Fibroblast of gingiva (primary cell): ENCODE data around the gene ZC3H12C.
"Not testable (repeated sequence)": the region's sequence is repeated elsewhere in the genome, so short reads cannot be mapped to it uniquely, and the experiment has no call there.

Source experiments
- DNase-seq: peaks from one replicate; pipeline ENCODE4 v3.0.0-alpha.2; 2011; ENCODE audit warnings: low read depth

ZC3H12C gene

DNA sequence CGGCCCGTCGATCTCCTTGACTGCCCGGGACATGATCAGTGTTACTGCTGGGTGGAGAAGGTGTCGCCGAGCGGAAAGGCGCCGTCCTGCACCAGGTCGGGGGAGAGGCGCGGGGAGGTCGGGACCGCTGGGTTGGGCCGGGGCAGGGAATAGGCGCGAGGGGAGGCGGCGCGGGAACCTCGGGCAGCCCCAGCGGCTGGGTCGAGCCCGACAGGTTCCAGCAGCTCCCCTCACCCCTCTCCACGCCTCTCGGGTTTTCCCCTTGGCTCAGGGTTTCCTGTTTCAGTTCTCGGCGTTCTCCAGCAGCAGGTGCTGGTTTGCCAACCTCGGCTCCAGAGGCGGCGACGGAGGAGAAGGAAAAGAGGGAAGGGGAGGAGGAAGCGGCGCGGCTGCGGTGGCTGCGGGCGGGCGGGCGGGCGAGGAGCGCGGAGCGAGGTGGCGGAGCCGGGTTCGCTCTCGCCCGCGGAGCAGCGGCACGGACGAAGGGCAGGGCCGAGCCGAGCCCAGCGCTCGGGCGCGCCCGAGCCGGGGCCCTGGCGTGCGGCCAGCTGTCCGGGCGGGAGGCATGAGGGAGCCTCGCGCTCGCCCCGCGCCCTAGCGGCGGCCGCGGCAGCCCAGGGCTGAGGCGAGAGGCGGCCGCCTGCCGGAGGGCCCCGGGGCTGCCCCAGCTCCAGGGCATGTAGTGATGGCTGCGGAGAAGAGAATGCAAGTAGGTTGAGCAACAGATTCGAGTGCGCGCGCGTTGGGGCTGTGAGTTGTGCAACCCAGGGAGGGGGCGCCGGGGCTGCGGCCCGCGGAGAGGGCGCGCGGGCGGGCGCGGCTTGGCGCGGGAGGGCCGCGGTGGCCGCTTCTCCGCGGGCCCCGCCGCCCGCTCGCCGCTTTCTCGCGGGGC is at the start of gene ZC3H12C:
Gene ZC3H12C (plus strand): TSS at position 878 of the 892 bp plus-strand sequence. CDS start 20 bp downstream, outside the sequence.
- DNase-seq: peak; percentile 89

DNA sequence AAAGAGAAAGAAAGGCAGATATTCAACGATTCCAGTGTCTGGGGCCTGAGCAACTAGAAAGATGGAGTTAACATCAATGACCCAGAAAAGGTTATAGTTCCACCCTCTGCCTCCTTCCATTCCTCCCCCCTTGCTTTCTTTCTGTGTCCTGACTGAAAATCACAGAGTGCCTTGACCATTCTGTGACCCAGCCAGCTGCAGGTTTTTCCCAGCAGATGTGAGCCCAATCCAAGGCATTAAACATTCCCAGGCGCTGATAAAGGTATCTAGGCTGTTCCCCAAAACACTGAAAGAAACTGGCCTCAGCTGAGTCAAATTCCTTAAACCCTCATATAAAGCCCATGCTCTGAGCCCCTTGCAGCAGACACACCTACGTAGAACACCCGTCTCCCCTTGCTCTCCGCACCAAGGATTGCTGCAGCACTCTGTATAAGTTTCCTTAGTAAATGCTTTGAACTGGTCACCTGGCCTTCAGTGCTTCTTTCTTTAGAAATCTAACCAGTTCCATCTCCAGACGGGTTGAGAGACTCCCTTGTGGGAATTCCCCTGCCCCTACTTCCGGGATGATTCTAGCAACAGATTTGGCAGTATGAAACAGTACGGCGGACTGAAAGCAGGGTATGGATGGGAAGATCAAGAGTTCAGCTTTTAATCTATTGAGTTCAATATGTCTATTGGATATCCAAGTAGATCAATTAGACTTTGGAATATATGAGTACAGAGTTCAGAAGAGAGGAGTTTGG is 48.8 kb upstream of the ZC3H12C start:
- DNase-seq: no peak

DNA sequence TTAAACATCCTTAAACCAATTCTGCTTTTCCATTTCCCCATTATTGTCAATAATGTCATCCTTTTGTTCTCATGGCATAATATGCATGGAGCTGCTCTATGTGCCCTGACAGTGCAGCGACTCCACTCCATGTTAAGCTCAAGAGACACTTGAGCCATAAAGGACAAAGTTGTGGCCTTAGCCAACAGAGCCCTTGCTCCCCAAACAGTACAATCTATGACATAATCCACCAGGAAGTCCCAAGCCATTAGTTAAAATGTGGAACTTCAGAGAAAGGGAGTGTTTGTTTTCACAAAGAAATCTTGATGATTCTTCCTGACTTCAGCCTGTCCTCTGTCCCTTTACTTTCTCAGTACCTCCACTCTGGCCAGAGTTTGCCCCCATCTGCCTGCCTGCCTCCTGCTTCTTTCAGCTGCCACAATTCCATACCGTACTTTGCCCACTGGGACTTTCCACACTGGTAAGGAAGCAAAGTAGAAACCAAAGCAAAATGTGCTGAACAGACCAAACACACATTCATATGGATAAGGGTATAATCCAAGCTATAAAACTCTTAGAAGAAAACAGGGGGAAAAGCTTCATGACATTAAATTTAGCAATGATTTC is 46.3 kb upstream of the ZC3H12C start:
- DNase-seq: no peak

DNA sequence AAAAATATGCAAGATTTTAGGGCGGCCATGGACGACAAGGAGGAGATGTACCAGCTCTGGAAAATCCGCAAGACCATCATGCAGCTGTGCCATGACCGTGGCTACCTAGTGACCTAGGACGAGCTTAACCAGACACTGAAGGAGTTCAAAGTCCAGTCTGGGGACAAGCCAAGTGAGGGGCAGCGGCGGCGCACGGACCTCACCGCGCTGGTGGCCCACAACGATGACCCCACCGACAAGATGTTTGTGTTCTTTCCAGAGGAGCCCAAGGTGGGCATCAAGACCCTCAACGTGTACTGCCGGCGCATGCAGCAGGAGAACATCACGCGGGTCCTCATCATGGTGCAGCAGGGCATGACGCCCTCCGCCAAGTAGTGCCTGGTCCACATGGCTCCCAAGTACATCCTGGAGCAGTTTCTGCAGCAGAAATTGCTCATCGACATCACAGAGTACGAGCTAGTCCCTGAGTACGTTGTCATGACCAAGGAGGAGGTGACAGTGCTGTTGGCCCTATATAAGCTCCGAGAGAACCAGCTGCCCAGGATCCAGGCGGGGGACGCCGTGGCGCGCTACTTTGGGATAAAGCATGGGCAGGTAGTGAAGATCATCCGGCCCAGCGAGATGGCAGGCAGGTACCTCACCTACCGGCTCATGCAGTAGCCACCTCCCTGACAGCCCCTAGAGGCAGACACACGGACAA is 43.5 kb upstream of the ZC3H12C start:
- no peak for DNase-seq

DNA sequence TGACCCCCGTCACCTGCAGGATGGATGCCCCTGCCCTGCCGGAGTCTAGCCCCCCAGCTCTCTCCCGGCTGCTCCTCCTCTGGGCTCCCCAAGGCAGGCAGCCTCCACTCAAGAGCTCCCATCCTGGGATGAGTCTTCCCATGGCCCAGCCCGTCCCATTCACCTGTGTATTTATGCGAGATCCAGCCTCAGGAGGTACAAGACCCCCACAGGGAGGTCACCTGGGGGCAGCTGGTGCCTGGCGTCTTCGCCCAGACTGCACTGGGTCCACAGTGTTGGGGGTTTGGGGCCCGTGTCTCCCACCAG is 43.0 kb upstream of the ZC3H12C start:
- no peak for DNase-seq

DNA sequence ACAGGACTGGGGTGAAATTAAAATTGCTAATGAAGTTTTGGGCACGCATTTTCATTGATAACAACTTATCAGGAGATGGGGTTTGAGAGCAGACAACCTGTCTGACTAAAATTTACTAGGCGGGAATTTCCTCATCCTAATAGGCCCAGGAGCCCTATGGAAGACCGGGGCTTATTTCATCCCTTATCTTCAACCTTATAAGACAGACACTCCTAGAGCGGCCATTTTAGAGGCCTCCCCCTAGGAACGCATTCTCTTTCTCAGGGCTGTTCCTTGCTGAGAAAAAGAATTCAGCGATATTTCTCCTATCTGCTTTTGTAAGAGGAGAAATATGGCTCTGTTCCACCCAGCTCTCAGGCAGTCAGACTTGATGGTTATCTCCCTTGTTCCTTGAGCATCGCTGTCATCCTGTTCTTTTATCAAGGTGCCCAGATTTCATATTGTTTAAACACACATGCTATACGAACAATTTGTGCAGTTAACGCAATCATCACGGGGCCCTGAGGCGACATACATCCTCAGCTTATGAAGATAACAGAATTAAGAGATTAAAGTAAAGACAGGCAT is 39.3 kb upstream of the ZC3H12C start:
- no peak for DNase-seq

DNA sequence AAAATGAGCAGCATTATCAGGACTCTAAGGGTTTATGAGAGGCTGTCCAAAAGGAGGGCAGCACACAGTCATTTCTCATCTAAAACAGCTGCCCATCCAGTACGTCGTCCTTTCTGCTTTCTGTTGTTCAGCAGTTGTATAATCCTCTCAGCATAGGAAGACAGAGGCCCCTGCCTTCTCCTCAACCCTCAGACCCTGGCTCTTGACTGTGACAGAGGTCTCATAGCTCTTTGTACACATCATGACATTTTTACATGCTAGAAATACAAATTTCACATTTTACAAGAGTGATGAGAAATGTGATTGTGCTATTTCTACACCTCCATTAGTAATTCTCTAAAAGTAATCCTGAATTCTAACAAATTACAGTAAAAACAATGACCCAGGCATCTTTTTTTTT is 36.2 kb upstream of the ZC3H12C start:
- no peak for DNase-seq

DNA sequence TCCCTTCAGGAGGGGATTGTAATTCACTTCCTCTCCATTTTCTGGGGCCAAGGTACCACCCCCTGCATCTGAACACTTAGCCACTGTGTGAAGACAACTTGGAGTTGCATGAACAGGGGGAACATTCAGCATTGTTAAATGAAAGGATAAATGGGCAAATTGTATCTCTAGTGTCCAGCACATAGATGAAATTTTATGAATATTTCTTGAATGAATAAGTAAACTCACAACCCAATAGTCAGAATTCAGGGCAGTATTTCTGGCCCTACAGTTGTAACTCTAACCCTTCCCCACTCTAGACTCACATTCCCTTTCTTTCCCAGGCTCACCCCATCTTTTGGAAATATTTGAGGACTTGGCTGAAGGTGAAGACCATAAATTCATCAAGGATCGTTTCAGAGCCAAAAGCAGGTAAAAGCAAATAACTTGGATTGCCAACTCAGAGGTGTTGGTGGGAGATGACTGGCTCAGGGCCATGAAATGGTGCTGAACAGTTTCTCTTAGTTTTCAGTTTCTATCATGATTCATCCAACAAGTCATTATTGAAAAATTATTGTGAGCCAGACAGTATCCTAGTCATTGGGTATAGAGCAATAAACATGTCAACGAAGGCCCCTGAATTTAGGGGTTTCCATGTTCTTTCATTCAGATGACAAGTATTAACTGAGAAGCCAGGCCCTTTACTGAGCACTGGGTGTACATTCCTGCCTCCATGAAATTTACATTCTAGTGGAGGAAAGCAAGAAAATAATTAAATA is 33.3 kb upstream of the ZC3H12C start:
- DNase-seq: peak; percentile 8

DNA sequence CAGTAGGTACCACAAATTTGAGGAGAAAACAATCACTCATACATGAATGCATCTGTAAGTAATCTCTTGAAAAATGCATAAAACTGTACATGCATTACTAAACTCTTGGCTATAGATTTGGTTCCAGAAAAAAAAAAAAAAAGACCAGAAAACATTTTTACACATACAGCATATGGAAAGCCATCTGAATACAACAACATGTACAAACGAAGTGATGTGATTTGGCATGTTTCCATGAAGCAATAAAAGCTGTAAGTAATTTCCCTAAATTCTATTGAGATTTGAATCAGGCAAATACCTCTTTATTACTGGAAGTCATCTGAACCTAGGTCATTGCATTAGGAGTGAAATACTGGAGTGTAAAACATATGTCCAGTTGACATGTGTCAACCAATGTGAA is 31.9 kb upstream of the ZC3H12C start:
- no peak for DNase-seq

DNA sequence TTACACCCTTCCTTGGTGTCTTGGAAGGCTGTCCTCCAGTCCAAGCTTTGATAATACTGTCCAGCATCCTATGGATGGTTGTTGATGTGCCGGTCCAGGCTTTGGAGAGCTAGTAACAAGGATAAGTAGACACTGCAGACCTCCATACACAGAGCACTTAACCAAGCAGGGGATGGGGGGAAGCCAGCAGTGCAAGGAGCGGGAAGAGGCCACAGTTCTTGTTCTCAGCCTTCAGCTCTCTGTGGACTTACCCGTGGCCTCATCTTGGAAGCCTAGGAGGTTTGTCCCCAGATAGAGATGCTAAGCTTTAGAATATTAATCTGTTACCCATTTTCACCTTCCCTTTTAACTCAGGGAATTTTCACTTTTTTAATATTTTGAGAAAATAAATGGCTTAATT is 30.9 kb upstream of the ZC3H12C start:
- no peak for DNase-seq

DNA sequence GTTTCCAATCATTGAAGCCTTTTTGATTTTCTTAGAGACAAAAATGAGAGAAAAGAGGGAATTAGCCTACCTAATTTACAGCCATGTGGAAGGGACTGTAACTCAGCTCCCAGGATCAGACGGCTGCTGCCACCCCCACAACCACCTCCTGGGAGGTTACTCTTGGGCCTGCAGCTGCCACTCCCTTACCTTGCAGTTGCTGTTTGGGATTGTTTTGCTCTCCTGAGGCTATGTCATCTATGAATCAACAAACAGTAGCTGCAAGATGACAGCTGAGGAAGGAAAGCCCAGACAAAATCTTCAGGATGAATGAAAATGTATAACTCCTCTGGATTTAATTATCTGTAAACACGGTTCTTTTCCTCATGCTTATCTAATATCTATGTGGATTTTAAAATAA is 28.0 kb upstream of the ZC3H12C start:
- DNase-seq: no peak

DNA sequence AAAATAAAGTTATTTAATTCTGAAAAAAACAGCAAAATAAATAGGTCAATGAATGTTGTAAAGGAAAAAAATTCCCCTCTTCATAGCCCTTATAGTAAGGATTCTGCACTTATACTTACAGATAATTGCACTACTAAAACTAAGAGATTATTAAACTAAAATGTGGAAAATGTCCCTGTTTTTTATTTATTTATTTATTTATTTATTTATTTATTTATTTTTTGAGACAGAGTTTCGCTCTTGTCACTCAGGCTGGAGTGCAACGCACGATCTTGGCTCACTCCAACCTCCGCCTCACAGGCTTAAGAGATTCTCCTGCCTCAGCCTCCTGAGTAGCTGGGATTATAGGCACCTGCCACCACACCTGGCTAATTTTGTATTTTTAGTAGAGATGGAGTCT is 25.2 kb upstream of the ZC3H12C start:
- DNase-seq: not testable (repeated sequence)

DNA sequence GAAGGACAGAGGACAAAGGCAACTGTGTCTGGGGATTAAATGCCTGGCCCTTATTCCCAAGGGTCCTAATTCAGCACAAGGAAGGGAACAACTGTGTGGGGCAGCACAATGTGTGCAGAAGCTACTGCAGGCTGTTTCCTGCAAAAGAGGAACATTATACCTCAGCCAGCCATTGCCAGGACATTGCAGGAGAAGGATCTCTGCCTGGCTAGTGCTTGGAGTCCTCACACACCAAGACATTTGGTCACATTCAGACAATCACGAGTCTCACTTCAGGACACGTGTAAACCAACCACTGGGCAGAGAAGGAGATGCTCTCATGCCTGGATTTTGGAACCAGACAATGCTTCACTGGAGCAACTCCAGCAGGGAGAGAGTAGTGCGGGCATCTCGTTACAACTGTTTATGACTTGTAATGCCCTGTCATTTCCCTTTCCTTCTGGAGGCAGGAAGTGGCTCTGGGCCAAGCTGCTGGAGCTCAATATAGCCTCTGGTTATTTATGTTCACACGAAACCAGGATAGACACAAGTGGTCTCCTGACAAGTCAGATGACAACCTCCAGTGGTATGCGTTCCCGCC is 23.9 kb upstream of the ZC3H12C start:
- peak; percentile 77 for DNase-seq

DNA sequence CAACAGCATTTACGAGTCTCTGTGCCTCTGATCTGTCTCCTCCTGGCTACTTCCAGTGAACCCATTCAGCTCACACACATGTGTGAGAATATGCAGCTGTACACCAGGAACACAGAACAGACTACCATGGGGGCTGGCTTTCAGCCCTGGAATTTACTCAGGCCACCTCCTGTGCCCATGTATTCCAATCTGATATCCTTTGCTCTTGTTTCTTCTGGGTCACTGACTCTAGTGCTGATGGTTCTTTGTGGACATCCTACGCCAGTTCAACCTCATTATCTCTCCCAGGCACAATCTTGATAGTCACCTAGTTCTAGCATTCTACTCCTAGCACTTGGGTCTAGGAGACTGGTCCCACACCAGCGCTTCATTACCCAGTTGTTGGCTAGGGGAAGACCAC is 23.0 kb upstream of the ZC3H12C start:
- DNase-seq: no peak

DNA sequence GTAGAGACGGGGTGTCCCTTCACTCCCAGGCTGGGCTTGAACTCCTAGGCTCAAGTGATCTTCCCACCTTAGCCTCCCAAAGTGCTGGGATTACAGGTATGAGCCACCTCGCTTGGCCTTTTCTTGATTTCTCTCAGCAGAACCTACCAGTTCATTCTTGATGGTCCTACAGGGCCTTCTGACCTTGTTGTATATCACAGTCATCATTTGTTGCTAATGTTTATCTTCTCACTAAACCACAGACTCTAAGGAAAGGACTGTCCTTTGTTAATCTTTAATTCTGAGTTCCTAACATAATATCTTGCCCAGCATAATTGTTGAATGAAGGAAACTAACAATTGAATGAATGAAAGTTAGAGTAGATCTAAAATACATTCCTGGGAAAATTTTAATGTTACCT is 22.0 kb upstream of the ZC3H12C start:
- DNase-seq: no peak

DNA sequence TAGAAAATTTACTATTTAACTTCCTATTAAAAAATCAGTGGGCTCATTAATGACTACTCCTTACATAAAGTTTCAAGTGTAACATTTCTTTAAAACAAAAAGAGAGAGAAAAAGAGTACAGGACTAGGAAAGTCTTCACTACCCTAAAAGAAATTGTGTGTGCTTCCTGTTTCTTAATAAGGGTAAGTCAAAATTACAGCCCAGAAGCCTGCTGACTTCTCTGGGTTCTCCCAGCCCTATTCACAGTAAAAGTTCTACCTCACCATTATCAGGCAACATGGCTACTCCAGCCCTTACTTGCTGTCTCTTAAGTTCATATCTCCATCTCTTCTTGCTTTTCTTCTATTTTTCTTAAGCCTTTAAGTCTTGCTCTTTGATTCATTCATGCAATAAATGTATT is 20.3 kb upstream of the ZC3H12C start:
- no peak for DNase-seq

DNA sequence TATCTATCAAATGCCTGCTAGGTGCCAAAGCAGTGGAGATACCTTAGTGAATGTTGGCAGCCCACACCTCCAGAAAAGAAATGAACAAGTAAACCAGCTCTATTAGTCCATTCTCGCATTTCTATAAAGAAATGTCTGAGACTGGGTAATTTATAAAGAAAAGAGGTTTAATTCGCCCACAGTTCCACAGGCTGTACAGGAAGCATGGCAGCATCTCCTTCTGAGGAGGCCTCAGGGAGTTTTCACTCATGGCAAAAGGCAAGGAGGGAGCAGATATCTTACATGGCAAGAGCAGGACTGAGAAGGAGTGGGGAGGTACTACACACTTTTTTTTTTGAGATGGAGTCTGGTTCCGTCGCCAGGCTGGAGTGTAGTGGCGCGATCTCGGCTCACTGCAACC is 18.7 kb upstream of the ZC3H12C start:
- no peak for DNase-seq

DNA sequence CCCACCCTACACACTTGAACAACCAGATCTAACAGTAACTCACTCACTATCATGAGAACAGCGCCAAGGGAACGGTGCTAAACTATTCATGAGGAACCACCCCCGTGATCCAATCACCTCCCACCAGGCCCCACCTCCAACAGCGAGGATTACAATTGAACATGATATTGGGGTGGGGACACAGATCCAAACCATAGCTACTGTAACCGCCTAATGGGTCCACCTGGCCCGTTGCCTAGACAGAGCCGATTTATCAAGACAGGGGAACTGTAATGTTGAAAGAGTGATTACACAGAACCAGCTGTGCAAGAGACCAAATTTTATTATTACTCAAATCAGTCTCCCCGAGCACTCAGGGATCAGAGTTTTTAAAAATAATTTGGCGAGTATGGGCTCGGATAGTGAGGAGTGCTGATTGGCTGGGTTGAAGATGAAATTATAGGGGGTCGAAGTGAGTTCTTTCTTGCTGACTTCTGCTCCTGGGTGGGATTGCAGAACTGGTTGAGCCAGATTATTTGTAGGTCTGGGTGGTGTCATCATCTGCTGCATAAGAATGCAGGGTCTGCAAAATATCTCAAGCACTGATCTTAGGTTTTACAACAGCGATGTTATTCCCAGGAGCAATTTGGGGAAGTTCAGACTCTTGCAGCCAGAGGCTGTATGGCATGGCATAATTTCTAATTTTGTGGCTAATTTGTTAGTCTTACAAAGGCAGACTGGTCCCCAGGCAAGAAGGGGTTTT is 17.9 kb upstream of the ZC3H12C start:
- no peak for DNase-seq

DNA sequence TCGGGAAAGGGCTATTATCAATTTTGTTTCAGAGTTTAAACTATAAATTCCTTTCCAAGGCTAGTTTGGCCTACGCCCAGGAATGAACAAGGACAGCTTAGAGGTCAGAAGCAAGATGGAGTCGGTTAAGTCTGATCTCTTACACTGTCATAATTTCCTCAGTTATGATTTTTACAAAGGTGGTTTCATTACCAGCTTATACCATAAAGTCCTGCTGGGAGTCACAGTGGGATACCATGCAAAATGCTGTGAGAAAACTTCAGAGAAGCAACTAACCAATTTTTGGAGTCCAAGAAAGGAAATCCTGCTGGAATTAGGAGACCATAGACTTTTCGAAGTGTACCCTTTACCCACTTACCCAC is 17.4 kb upstream of the ZC3H12C start:
- no peak for DNase-seq

DNA sequence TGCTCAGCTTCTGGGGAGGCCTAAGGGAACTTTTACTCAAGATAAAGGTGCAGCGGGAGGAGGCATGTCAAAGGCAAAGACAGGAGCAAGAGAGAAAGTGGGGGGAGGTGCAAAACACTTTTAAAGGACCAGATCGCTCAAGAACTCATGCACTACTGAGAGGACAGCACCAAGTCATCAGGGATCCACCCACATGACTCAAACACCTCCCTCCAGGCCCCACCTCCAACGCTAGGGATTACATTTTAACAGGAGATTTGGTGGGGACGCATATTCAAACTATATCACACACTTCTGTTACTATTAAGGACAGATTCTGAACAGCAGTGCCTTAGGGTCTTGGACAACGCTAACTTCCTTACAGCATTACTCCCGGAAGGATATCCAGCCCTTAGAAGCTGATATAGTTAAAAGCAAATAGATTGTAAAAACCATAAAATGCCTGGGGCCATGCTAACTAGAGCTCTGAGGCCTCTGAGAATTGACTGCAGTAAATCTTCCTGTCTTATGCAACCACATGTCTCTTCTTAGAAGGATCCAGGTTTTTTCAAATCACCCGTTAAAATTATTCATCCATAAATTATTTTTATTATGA is 16.7 kb upstream of the ZC3H12C start:
- no peak for DNase-seq
